ENCODE data around the gene B3GAT1. TPM values are rescaled to one million over a fixed set of nuclear protein-coding genes. Genes with fewer than 3 reads are reported as not detected.

The B3GAT1 gene
- total RNA-seq, 2 donors from 2014 or later = 0.16 TPM; not detected in 1

- Histone ChIP-seq H3K27ac (no peak overlapping the region), H3K4me1 (peaks cover 0 to 6% of the 10 kb centered on the region in 2 donors), H3K36me3 (no peaks in the 10 kb centered on the region), H3K4me3 (no peak overlapping the region), H3K27me3 (peaks cover 8 to 10% of the 10 kb centered on the region in 2 donors), H3K9me3 (no peaks in the 10 kb centered on the region)
- TF ChIP-seq CTCF (IDR thresholded peaks at IDR 0.05) = no peak
- DNase-seq (ENCODE audit: low spot score) = no peak
Measured at GRCh38 chr11:134406264-134407185, 5.5 kb downstream of the B3GAT1 start.

- Histone ChIP-seq H3K36me3 (no peaks in the 10 kb centered on the region), H3K27me3 (peaks cover 2 to 6% of the 10 kb centered on the region in 2 donors), H3K4me3 (no peak overlapping the region), H3K4me1 (no peaks in the 10 kb centered on the region), H3K9me3 (no peaks in the 10 kb centered on the region), H3K27ac (no peak overlapping the region)
- TF ChIP-seq CTCF (IDR thresholded peaks at IDR 0.05) = no peak
- no peak for DNase-seq (ENCODE audit: low spot score)
Measured at GRCh38 chr11:134405841-134406240, 6.2 kb downstream of the B3GAT1 start.

- Histone ChIP-seq H3K27ac (no peak overlapping the region), H3K4me3 (no peak overlapping the region), H3K36me3 (no peaks in the 10 kb centered on the region), H3K4me1 (no peaks in the 10 kb centered on the region), H3K9me3 (no peaks in the 10 kb centered on the region), H3K27me3 (peaks cover 0 to 2% of the 10 kb centered on the region in 2 donors)
- no peak for TF ChIP-seq CTCF (IDR thresholded peaks at IDR 0.05)
- no peak for DNase-seq (ENCODE audit: low spot score)
Measured at GRCh38 chr11:134405436-134405835, 6.6 kb downstream of the B3GAT1 start.

GRCh38 chr11:134404575-134405341 lies 7.3 kb downstream of the B3GAT1 start:
- Histone ChIP-seq H3K36me3 (no peaks in the 10 kb centered on the region), H3K27me3 (no peaks in the 10 kb centered on the region), H3K9me3 (no peaks in the 10 kb centered on the region), H3K4me1 (no peaks in the 10 kb centered on the region), H3K4me3 (no peak overlapping the region), H3K27ac (no peak overlapping the region)
- no peak for DNase-seq (ENCODE audit: low spot score)
- TF ChIP-seq CTCF (IDR thresholded peaks at IDR 0.05) = no peak

GRCh38 chr11:134402910-134403309 lies 9.1 kb downstream of the B3GAT1 start:
- Histone ChIP-seq H3K36me3 (no peaks in the 10 kb centered on the region), H3K27ac (no peak overlapping the region), H3K27me3 (no peaks in the 10 kb centered on the region), H3K4me1 (no peaks in the 10 kb centered on the region), H3K4me3 (no peak overlapping the region), H3K9me3 (no peaks in the 10 kb centered on the region)
- DNase-seq (ENCODE audit: low spot score) = no peak
- no peak for TF ChIP-seq CTCF (IDR thresholded peaks at IDR 0.05)

Measured in right atrium auricular region (tissue), 2 donors.